Mucosa of stomach (tissue), 1 donor: ENCODE results near the gene ACTG2.

Experiments used
- H3K27me3 ChIP-seq: one replicate; pipeline ENCODE4 v1.7.0; 2013; ENCODE audit warnings: mild to moderate bottlenecking, low read length; ENCODE audit not compliant: control insufficient read depth, insufficient read depth
- H3K36me3 ChIP-seq: one replicate; pipeline ENCODE4 v1.7.0; 2013; ENCODE audit warnings: low read length; ENCODE audit not compliant: control insufficient read depth, insufficient read depth
- H3K4me1 ChIP-seq: one replicate; pipeline ENCODE4 v1.7.0; 2013; ENCODE audit warnings: mild to moderate bottlenecking, low read length; ENCODE audit not compliant: control insufficient read depth, insufficient read depth
- H3K4me3 ChIP-seq: one replicate; pipeline ENCODE4 v1.7.0; 2013; ENCODE audit warnings: low read length
- H3K9ac ChIP-seq: one replicate; pipeline ENCODE4 v1.7.0; 2013; ENCODE audit warnings: mild to moderate bottlenecking, low read length, moderate library complexity
- H3K9me3 ChIP-seq: one replicate; pipeline ENCODE4 v1.7.0; 2013; ENCODE audit warnings: mild to moderate bottlenecking, low read length, moderate library complexity; ENCODE audit not compliant: control insufficient read depth
- donor health status: Pancreatic carcinoma.

ACTG2 gene

DNA sequence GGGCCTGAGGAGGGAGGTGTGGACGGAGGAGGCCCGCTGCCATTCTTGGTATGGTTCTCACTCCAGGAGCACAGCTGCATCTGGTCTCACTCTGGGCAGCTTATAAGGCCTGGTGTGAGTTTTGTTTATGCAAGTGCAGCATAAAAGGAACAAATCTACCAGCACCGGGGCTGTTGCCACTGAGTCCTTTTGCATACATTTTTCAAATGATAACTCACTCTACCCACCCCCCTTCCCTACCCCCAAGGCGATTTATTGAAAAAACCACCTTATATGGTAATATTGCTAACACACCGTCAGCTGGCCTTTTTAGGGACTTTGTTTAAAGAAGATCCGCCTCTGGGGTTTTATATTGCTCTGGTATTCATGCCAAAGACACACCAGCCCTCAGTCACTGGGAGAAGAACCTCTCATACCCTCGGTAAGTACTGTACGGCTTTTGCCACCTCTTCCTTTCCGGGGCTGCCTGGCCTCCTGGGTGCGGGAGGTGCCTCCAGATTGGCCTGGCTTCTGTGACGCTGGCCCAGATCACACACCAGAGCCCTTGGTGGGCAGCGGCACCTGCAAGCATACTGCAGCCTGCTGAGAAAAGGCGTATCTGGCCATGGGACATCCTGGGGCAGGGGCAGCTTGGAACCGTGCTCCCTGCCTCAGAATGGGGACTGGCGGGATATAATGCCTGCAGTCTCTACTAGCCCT is at the start of gene ACTG2:
TSS of gene ACTG2 (plus strand) at position 378 of the 699 bp plus-strand sequence. CDS start 8,304 bp downstream, outside the sequence.
- Histone ChIP-seq H3K9ac (peak within 1 kb of the TSS; percentile 49), H3K4me3 (no peak within 1 kb of the TSS)

DNA sequence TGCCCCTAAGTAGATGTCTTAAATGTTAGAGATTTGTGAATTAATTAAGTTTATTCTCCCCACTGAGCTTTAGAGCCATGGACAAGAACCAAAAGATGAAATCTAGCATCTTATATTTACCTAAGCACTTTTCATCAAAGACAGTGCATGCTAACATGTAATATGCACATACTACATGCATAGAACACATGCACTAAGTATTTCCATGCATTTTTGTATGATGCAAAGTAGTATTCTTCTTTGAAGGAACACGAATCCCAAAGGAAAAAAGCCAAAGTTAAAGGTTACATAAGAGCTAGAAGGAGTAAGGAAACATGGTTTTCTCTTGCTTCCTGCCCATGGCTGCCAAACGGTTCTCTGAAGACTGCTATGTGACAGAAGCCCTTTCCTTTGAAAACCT is 48.7 kb upstream of the ACTG2 start:
- H3K27me3 ChIP-seq: no peaks in the 10 kb centered on the region
- H3K4me3 ChIP-seq: no peak overlapping the region
- H3K4me1 ChIP-seq: peaks cover 12% of the 10 kb centered on the region
- H3K36me3 ChIP-seq: no peaks in the 10 kb centered on the region
- no peaks in the 10 kb centered on the region for H3K9me3 ChIP-seq
- no peak overlapping the region for H3K9ac ChIP-seq

More for the DNA sequence above, at the start of gene ACTG2:
- no peaks in the 10 kb centered on the region for H3K36me3 ChIP-seq
- no peaks in the 10 kb centered on the region for H3K9me3 ChIP-seq
- peaks cover under 1% of the 10 kb centered on the region for H3K4me1 ChIP-seq
- no peaks in the 10 kb centered on the region for H3K27me3 ChIP-seq

DNA sequence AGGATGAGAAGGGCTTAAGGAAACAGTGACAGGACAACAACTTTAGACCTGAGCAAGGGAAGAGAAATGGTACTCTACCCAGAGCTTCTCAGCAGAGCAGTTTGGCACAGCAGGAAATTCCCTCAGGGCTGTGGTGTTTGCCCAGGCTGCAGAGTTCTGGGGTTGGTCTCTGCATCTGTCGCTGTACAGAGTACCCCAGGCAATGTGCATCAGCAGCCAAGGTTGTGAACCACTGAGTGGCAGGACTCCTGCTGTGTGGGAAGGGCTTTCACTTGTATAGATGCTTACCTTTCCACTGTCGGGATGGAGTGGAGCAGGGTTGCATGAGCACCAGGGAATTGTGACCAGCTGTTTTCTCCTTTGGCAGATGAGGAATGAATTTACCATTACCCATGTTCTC is 42.8 kb upstream of the ACTG2 start:
- H3K9me3 ChIP-seq: no peaks in the 10 kb centered on the region
- H3K36me3 ChIP-seq: no peaks in the 10 kb centered on the region
- no peak overlapping the region for H3K4me3 ChIP-seq
- no peaks in the 10 kb centered on the region for H3K27me3 ChIP-seq
- H3K9ac ChIP-seq: no peak overlapping the region
- H3K4me1 ChIP-seq: no peaks in the 10 kb centered on the region

DNA sequence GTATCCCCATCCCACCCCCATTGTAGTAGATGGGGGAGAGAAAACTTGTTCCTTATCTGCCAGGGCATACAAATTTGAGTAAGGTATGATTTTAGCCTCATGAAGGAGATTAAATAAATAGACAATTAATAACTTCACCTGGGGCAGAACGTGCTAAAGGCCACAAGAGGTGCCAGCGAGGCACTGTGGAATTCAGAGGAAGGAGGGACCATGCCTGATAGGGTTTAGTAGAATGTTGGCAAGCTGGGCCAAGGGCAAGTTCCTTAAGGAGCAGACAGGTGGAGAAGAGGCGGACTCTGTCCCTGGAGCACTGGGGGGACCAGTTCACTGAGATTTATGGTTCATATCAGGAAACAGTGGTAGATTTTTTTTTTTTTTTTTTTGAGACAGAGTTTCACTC is 41.5 kb upstream of the ACTG2 start:
- Histone ChIP-seq H3K9ac (no peak overlapping the region), H3K27me3 (no peaks in the 10 kb centered on the region), H3K4me3 (no peak overlapping the region), H3K4me1 (no peaks in the 10 kb centered on the region), H3K36me3 (peaks cover 3% of the 10 kb centered on the region), H3K9me3 (no peaks in the 10 kb centered on the region)

DNA sequence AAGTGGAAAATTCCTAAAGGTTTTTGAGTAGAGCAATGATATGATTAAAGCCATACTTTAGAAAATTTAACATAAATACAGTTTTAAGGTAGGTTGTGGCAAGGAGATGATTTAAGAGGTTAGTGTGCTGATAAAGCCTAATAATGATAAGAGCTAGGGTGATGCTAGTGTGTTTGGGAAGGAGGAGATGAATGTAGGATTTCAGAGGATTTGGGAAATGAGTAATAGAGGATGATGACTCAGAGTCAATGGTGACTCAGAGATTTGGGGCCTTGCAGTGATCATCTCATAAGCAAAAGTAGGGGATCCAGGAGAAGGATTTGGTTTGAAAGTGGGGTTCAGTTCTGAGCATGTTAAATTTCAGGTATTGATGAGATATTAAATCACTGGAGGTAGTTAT is 40.8 kb upstream of the ACTG2 start:
- H3K4me1 ChIP-seq: no peaks in the 10 kb centered on the region
- no peaks in the 10 kb centered on the region for H3K9me3 ChIP-seq

DNA sequence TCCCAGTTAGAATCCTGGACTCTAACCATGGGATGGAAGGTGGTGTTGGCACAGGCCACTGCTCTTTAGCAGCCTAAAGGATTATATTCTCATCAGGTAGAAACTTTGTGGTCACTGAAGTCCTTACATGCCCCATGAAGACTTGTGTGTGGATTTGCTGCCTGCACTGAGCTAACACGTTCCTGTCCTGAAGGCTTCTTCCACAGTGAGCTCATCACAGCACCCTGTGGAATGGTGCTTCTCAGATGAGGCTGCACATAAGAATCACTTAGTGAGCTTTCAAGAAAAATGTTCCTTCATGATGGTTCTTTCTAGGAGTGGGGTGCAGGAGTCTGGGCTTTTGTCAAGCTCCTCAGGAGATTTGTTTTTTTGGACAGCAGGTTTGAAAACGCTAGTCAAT is 37.3 kb upstream of the ACTG2 start:
- Histone ChIP-seq H3K9me3 (no peaks in the 10 kb centered on the region), H3K9ac (no peak overlapping the region), H3K27me3 (no peaks in the 10 kb centered on the region), H3K4me3 (no peak overlapping the region), H3K36me3 (peaks cover 10% of the 10 kb centered on the region), H3K4me1 (no peaks in the 10 kb centered on the region)

More for the DNA sequence above, 40.8 kb upstream of the ACTG2 start:
- no peak overlapping the region for H3K4me3 ChIP-seq
- peaks cover 5% of the 10 kb centered on the region for H3K36me3 ChIP-seq
- H3K9ac ChIP-seq: no peak overlapping the region
- no peaks in the 10 kb centered on the region for H3K27me3 ChIP-seq

DNA sequence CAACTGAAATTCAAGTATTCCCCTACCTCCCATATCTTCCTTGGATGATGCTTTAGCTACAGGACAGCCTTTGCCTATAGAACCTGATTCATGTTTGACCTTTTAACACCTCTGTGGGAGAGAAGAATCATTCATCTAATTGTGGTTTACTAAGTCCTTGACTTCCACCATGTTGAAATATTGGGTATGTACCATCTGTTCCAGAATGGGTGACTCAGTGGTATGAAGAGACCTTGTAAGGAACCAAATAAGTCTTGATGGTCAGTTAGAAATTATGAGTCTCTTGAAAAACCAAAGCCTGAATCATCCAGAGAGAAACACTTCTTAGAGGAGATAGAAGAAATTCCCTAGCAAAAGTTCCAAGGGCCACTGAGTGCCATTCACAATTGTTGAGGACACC is 36.6 kb upstream of the ACTG2 start:
- H3K9ac ChIP-seq: no peak overlapping the region
- no peaks in the 10 kb centered on the region for H3K9me3 ChIP-seq
- no peaks in the 10 kb centered on the region for H3K4me1 ChIP-seq
- no peaks in the 10 kb centered on the region for H3K27me3 ChIP-seq
- H3K4me3 ChIP-seq: no peak overlapping the region
- H3K36me3 ChIP-seq: peaks cover 10% of the 10 kb centered on the region

DNA sequence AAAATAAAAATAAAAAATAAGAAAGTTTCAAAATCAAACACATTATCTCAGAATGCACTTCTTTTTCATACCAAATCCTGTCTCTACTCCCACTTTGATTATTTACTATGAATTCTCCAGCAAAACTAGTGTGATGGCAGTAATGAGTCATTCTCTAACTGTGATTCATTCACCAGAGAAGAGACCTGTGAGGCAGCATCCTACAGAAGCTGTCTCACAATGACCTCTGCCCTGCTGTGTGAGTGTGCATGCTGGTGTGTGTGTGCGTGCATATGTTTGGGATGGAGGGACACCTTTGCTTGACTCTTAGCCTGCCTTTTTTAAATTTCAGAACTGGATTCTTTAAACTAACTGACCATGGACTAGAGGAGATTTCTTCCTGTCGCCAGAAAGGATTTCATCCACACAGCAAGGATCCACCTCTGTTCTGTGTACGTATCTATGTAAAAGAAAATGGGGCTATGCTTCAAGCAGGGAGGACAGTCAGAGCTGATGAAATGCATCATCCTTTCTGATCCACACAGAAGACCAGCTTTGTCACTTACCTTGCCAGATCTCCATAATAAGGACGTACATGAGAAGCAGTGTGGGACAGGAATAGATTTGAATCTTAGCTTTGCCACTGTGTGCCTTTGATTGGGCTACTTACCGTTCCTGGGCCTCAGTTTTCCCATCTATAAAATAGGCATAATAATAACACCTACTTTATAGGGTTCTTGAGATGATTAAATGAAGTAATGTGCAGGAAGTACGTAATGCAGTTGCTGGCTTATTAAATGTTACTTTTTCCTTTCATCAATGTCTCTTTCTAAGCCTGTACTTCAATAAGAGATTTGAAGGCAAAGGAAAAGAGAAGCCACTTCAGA is 32.9 kb upstream of the ACTG2 start:
- Histone ChIP-seq H3K9me3 (no peaks in the 10 kb centered on the region), H3K36me3 (peaks cover 21% of the 10 kb centered on the region)

DNA sequence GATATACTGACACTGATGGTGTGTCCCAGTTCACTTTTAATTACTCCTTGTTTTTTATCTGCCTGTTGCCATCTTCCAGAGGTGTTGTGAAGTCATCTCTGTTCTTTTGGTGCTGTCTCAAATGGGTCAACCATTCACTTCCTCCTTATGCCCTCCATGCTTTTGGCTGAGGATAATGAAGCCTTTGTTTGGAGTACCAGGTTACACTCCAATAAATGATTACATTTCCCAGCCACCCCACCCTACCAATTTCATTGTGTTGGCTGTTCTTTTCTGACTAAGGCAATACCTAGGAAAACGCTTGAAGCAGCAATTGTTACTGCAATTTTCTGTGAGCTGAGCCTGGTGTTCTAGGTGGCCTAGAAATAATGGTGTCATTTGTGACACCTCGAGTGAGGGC is 29.8 kb upstream of the ACTG2 start:
- Histone ChIP-seq H3K4me1 (no peaks in the 10 kb centered on the region), H3K9me3 (no peaks in the 10 kb centered on the region), H3K9ac (no peak overlapping the region), H3K27me3 (no peaks in the 10 kb centered on the region), H3K36me3 (peaks cover 12% of the 10 kb centered on the region), H3K4me3 (no peak overlapping the region)

More for the DNA sequence above, 32.9 kb upstream of the ACTG2 start:
- Histone ChIP-seq H3K4me3 (no peak overlapping the region), H3K27me3 (no peaks in the 10 kb centered on the region), H3K4me1 (no peaks in the 10 kb centered on the region), H3K9ac (no peak overlapping the region)

DNA sequence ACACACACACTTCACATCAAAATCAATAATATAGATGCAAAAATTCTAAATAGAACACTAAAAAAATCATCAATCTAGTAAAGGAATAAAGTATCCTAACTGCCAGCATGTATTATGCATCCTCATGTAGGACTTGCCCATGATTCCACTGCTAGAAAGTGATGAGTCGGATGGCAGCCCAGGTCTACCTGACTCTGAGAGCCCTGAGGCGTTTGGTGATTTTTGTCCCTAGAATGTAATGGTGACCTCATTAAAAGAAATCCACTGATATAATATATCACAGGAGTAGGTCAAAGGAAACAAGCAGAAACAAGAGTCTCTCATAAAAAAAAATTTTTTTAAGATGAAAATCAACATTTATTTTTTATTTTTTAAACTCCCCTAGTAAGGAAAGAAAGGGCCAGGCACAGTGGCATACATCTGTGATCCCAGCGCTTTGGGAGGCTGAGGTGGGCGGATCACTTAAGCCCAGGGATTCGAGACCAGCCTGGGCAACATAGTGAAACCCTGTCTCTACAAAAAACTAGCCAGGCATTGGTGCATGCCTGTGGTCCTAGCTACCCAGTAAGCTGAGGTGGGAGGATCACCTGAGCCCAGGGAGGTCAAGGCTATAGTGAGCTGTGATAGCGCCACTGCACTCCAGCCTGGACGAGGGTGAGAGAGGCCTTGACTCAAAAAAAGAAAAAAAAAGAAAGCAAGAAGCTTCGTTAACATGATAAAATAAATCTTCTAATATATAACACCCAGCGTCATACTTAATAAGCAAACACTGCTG is 24.4 kb upstream of the ACTG2 start:
- no peak overlapping the region for H3K4me3 ChIP-seq
- peaks cover 12% of the 10 kb centered on the region for H3K36me3 ChIP-seq
- H3K27me3 ChIP-seq: no peaks in the 10 kb centered on the region
- H3K4me1 ChIP-seq: no peaks in the 10 kb centered on the region
- H3K9ac ChIP-seq: no peak overlapping the region
- H3K9me3 ChIP-seq: no peaks in the 10 kb centered on the region

DNA sequence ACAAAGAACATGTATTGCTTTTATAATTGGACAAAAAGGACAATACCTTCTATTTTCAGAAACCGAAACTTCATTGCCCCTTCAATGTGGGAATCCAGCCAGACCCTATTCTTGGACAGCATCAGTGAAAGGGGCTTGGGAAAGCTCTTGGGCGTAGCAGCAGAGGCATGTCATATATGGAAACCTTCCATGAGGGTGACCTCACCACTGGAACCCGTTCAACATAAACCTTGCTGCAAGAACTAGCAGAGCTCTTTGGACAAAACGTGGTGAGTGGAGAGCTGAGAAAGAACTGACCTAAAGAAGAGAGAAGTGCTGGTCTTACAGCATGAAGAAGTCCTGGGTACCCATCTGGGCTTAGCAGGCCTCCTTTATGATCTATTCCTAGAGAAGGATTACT is 22.7 kb upstream of the ACTG2 start:
- Histone ChIP-seq H3K4me3 (no peak overlapping the region), H3K9ac (no peak overlapping the region), H3K4me1 (no peaks in the 10 kb centered on the region), H3K9me3 (no peaks in the 10 kb centered on the region), H3K27me3 (no peaks in the 10 kb centered on the region), H3K36me3 (no peaks in the 10 kb centered on the region)
